B cell (primary cell): ENCODE results near the gene SPACA9. TPM values are rescaled to one million over a fixed set of nuclear protein-coding genes. Genes with fewer than 3 reads are reported as not detected.

Experiments used
- ATAC-seq: fragments of 200-7000 bp; cut with Tn5 transposase; one replicate; pipeline ENCODE4 v1.10.0; 2021; ENCODE audit warnings: low read depth, mild to moderate bottlenecking, moderate number of reproducible peaks, moderate library complexity
- CTCF ChIA-PET: fragments of 350-600 bp; sonication (Branson Sonifier 250); formaldehyde crosslinking; loops from one replicate; lab custom pipeline; 2021; ENCODE audit warnings: antibody characterized with exemption, inconsistent platforms; lab: Charles Lee
- POLR2A ChIA-PET: fragments of 350-600 bp; sonication (Branson Sonifier 250); formaldehyde crosslinking; loops from one replicate; lab custom pipeline; 2021; ENCODE audit warnings: antibody characterized with exemption; lab: Charles Lee
- DNase-seq: peaks from one replicate; pipeline ENCODE4 v3.0.0; 2013
- H2AFZ ChIP-seq: 2 replicates; pipeline ENCODE4 v1.6.1; 2012; ENCODE audit warnings: mild to moderate bottlenecking, low read depth, low read length; ENCODE audit not compliant: insufficient read depth, poor library complexity, severe bottlenecking
- H3K27ac ChIP-seq, 2 donors: 1 replicate in 1 of 2; 2 replicates in 1 of 2; pipeline ENCODE4 v1.5.1; 2012 to 2013; ENCODE audit warnings: low read length in 2 of 2, mild to moderate bottlenecking in 2 of 2, moderate library complexity in 1 of 2
- H3K27me3 ChIP-seq, 4 experiments: fragments of 200-600 bp in 1 of 4; sonication (generic) in 1 of 4; replicated peaks in 1 of 4; 1 replicate in 2 of 4; 2 replicates in 2 of 4; pipeline versions ENCODE4 v1.6.1 to v1.7.0; 2013 to 2016; ENCODE audit warnings: low read length in 3 of 4, mild to moderate bottlenecking in 2 of 4, mixed read lengths in 1 of 4, moderate library complexity in 1 of 4; ENCODE audit not compliant: insufficient read depth in 4 of 4, control insufficient read depth in 3 of 4; ENCODE audit errors: control extremely low read depth in 1 of 4
- H3K36me3 ChIP-seq, 2 experiments: replicated peaks in 1 of 2; 1 replicate in 1 of 2; 2 replicates in 1 of 2; pipeline versions ENCODE4 v1.6.1 to v1.7.1; 2013; ENCODE audit warnings: low read length in 1 of 2; ENCODE audit not compliant: insufficient read depth in 2 of 2, control insufficient read depth in 1 of 2; ENCODE audit errors: control extremely low read depth in 1 of 2, extremely low read depth in 1 of 2
- H3K4me1 ChIP-seq, 2 donors: fragments of 200-600 bp in 1 of 2; sonication (generic) in 1 of 2; 1 replicate in 1 of 2; 2 replicates in 1 of 2; pipeline versions ENCODE4 v1.5.1 to v1.6.1; 2013 to 2017; ENCODE audit warnings: low read length in 2 of 2; ENCODE audit not compliant: control insufficient read depth in 2 of 2, insufficient read depth in 2 of 2
- H3K4me2 ChIP-seq: replicated peaks from 2 replicates; pipeline ENCODE3; 2012; ENCODE audit warnings: mild to moderate bottlenecking, low read depth, low read length; ENCODE audit not compliant: poor library complexity, severe bottlenecking
- H3K4me3 ChIP-seq, 5 experiments: fragments of 200-600 bp in 1 of 5; sonication (generic) in 1 of 5; 1 replicate in 3 of 5; 2 replicates in 2 of 5; pipeline versions ENCODE4 v1.5.1 to v1.7.0; 2011 to 2016; ENCODE audit warnings: low read length in 4 of 5, mild to moderate bottlenecking in 4 of 5, low read depth in 2 of 5, control low read depth in 1 of 5, moderate library complexity in 1 of 5; ENCODE audit not compliant: insufficient read depth in 1 of 5; ENCODE audit errors: control extremely low read depth in 1 of 5, extremely low read depth in 1 of 5
- H3K79me2 ChIP-seq: fragments of 200-600 bp; sonication (generic); one replicate; pipeline ENCODE4 v1.6.0; 2016; ENCODE audit warnings: low read length; ENCODE audit not compliant: control insufficient read depth, insufficient read depth
- H3K9ac ChIP-seq: fragments of 200-600 bp; sonication (generic); 2 replicates; pipeline ENCODE4 v1.6.1; 2017; ENCODE audit warnings: mild to moderate bottlenecking, low read length, moderate library complexity
- H3K9me3 ChIP-seq, 3 donors: one replicate each; pipeline versions ENCODE4 v1.6.1 to v1.7.1; 2013; ENCODE audit warnings: low read length in 2 of 3; ENCODE audit not compliant: control insufficient read depth in 2 of 3, insufficient read depth in 1 of 3; ENCODE audit errors: control extremely low read depth in 1 of 3
- H4K20me1 ChIP-seq: 2 replicates; pipeline ENCODE4 v1.6.0; 2012; ENCODE audit warnings: mild to moderate bottlenecking, low read length; ENCODE audit not compliant: insufficient read depth, control insufficient read depth, poor library complexity, severe bottlenecking
- H3K27ac Mint-ChIP-seq: one replicate; pipeline ENCODE4 v1.8.0; 2021; ENCODE audit warnings: mixed read lengths
- H3K27me3 Mint-ChIP-seq: one replicate; pipeline ENCODE4 v1.8.0; 2021; ENCODE audit warnings: mixed read lengths
- H3K4me1 Mint-ChIP-seq: one replicate; pipeline ENCODE4 v1.8.0; 2021; ENCODE audit warnings: mixed read lengths
- H3K4me3 Mint-ChIP-seq: one replicate; pipeline ENCODE4 v1.8.0; 2021; ENCODE audit warnings: mixed read lengths
- H3K9me3 Mint-ChIP-seq: one replicate; pipeline ENCODE4 v1.8.0; 2022; ENCODE audit warnings: mixed read lengths; ENCODE audit not compliant: insufficient read depth
- EZH2 ChIP-seq: IDR thresholded peaks from 2 replicates; pipeline ENCODE4 v1.6.1; 2012; ENCODE audit warnings: borderline replicate concordance, low read depth, mild to moderate bottlenecking, moderate library complexity, low read length; ENCODE audit not compliant: insufficient read depth, poor library complexity, severe bottlenecking
- WGBS: methylation state at CpG from one replicate; pipeline ENCODE4 v1.1.5; 2013; ENCODE audit warnings: missing lambda C conversion rate; ENCODE audit not compliant: insufficient coverage; 5-methylcytosine and 5-hydroxymethylcytosine counted together
- intact Hi-C: fragments of 100-400 bp; cut with micrococcal nuclease; formaldehyde crosslinking; loops from one replicate; pipeline ENCODE4 v1.10.0; 2022
- polyA plus RNA-seq: library from polyadenylated mRNA; depleted of rRNA; stranded (reverse); fragments of >200 nt; gene quantifications from 2 replicates; pipeline ENCODE4 v1.2.3, GENCODE V29; 2012
- total RNA-seq, 2 donors: library from RNA; stranded (reverse); fragments of 120-200 nt in 1 of 2; gene quantifications; 1 replicate in 1 of 2; 2 replicates in 1 of 2; pipeline versions ENCODE4 v1.2.3 to v1.2.4, GENCODE V29; 2013 to 2022
- TF ChIP-seq, protein P1 (sequence below): fragments of 200-600 bp; IDR thresholded peaks from one replicate; pipeline ENCODE4 v1.8.0; 2022; ENCODE audit warnings: antibody characterized with exemption, mild to moderate bottlenecking

The SPACA9 gene
- total and polyA plus RNA-seq, 2 donors (not counting 1 experiment from before 2014, with no cell fraction given), result 2.8 to 4.5 TPM

DNA sequence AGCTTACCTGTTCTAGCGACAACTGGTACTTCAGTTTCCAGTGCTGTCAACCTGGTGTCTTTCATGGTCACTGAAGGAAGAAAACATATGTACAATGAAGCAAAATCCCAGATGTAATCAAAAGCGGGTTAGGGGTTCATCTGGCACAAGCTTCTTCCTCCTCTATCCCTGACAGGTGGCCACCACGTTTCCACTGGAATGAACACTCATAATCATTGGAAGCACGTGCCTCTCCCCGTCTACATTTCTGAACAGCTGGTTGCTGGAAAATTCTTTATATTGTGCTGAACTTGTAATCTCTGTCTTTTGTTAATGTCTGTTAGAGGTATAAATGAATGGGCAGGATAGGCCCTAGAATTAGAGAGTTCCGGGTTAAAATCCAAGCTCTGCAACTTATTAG is 56.3 kb downstream of the SPACA9 start:
- peaks cover 52% of the 10 kb centered on the region for H4K20me1 ChIP-seq
- POLR2A ChIA-PET, result interaction anchor here (1.1 kb wide), 1 partner anchor 10 kb away, joined by 4 read pairs; no protein-coding TSS in a partner anchor
- no peak overlapping the region for H3K27ac Mint-ChIP-seq
- no peak overlapping the region for H3K9ac ChIP-seq
- H3K36me3 ChIP-seq, result peaks cover 4 to 26% of the 10 kb centered on the region in 2 experiments
- H3K27me3 Mint-ChIP-seq, result no peaks in the 10 kb centered on the region
- no peaks in the 10 kb centered on the region for H3K4me1 ChIP-seq
- CTCF ChIA-PET, result interaction anchor here (0.6 to 1.4 kb wide), 4 partner anchors 8 to 262 kb away, joined by 3 to 5 read pairs (median 3); no protein-coding TSS in a partner anchor
- ATAC-seq, result no peak
- H2AFZ ChIP-seq, result no peak overlapping the region
- no peak overlapping the region for H3K4me2 ChIP-seq
- intact Hi-C loops, result no loop called here
- H3K27me3 ChIP-seq, result no peaks in the 10 kb centered on the region
- no peak for DNase-seq
- TF ChIP-seq EZH2, result no peak
- TF ChIP-seq, protein P1, sequence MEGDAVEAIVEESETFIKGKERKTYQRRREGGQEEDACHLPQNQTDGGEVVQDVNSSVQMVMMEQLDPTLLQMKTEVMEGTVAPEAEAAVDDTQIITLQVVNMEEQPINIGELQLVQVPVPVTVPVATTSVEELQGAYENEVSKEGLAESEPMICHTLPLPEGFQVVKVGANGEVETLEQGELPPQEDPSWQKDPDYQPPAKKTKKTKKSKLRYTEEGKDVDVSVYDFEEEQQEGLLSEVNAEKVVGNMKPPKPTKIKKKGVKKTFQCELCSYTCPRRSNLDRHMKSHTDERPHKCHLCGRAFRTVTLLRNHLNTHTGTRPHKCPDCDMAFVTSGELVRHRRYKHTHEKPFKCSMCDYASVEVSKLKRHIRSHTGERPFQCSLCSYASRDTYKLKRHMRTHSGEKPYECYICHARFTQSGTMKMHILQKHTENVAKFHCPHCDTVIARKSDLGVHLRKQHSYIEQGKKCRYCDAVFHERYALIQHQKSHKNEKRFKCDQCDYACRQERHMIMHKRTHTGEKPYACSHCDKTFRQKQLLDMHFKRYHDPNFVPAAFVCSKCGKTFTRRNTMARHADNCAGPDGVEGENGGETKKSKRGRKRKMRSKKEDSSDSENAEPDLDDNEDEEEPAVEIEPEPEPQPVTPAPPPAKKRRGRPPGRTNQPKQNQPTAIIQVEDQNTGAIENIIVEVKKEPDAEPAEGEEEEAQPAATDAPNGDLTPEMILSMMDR, result no peak
- H3K9me3 ChIP-seq, result no peaks in the 10 kb centered on the region
- no peak overlapping the region for H3K4me3 Mint-ChIP-seq
- no peaks in the 10 kb centered on the region for H3K9me3 Mint-ChIP-seq
- H3K4me1 Mint-ChIP-seq, result no peaks in the 10 kb centered on the region
- WGBS, result 94% methylated on average over 3 of the region's 6 CpGs
- H3K4me3 ChIP-seq, result no peak overlapping the region
- H3K27ac ChIP-seq, result no peak overlapping the region
- peaks cover 47% of the 10 kb centered on the region for H3K79me2 ChIP-seq

DNA sequence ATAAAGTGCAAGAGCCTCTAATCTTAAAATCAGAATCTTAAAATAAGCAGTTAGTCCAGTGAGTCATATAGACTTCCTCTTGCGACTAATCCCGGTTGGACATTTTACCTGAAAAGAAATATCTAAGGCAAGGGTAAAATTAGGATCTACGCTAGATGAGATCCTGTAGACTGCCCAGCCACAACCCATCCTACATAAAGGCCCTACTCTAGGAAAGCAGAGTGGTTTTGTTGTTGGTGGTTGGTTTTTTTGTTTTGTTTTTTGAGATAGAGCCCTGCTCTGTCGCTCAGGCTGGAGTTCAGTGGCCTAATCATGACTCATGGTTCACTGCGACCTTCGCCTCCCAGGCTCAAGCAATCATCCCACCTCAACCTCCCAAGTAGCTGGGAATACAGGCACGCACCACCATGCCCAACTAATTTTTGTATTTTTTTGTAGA is 58.8 kb downstream of the SPACA9 start:
- no peak overlapping the region for H3K4me3 ChIP-seq
- 95% methylated on average over 3 of the region's 7 CpGs for WGBS
- peaks cover 63% of the 10 kb centered on the region for H4K20me1 ChIP-seq
- CTCF ChIA-PET, result interaction anchor here (0.6 kb wide), 1 partner anchor 272 kb away, joined by 3 read pairs; no protein-coding TSS in a partner anchor
- no peaks in the 10 kb centered on the region for H3K27me3 ChIP-seq
- no peaks in the 10 kb centered on the region for H3K9me3 ChIP-seq
- H3K4me1 Mint-ChIP-seq, result peaks cover 3% of the 10 kb centered on the region
- peaks cover 2 to 13% of the 10 kb centered on the region in 2 experiments for H3K36me3 ChIP-seq
- DNase-seq (no peak), ATAC-seq (no peak)
- H3K4me1 ChIP-seq, result peaks cover 0 to 4% of the 10 kb centered on the region in 2 donors
- TF ChIP-seq EZH2, result no peak
- TF ChIP-seq, protein P1, result no peak
- peaks cover 70% of the 10 kb centered on the region for H3K79me2 ChIP-seq
- H3K4me3 Mint-ChIP-seq, result no peak overlapping the region
- no peak overlapping the region for H2AFZ ChIP-seq
- H3K27me3 Mint-ChIP-seq, result no peaks in the 10 kb centered on the region
- no peaks in the 10 kb centered on the region for H3K9me3 Mint-ChIP-seq
- POLR2A ChIA-PET, result no interaction called here
- H3K9ac ChIP-seq, result no peak overlapping the region
- no peak overlapping the region for H3K27ac Mint-ChIP-seq
- H3K4me2 ChIP-seq, result no peak overlapping the region
- intact Hi-C loops, result no loop called here
- H3K27ac ChIP-seq, result no peak overlapping the region
